Measurements from ENCODE around the gene TEX35.

TEX35 gene

GRCh38 chr1:178540646-178541045 lies 27.7 kb downstream of the TEX35 start:
- POLR2A ChIA-PET (ENCODE audit: low non-redundant PET): no interaction called here
- CTCF ChIA-PET: interaction anchor here (0.7 to 2.3 kb wide), 2 partner anchors 8 to 35 kb away, joined by 6 to 7 read pairs; no protein-coding TSS in a partner anchor
- H3K27ac ChIP-seq: no peak overlapping the region
- DNase-seq (ENCODE audit: low spot score): no peak
- TF ChIP-seq, protein P1, sequence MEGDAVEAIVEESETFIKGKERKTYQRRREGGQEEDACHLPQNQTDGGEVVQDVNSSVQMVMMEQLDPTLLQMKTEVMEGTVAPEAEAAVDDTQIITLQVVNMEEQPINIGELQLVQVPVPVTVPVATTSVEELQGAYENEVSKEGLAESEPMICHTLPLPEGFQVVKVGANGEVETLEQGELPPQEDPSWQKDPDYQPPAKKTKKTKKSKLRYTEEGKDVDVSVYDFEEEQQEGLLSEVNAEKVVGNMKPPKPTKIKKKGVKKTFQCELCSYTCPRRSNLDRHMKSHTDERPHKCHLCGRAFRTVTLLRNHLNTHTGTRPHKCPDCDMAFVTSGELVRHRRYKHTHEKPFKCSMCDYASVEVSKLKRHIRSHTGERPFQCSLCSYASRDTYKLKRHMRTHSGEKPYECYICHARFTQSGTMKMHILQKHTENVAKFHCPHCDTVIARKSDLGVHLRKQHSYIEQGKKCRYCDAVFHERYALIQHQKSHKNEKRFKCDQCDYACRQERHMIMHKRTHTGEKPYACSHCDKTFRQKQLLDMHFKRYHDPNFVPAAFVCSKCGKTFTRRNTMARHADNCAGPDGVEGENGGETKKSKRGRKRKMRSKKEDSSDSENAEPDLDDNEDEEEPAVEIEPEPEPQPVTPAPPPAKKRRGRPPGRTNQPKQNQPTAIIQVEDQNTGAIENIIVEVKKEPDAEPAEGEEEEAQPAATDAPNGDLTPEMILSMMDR (conservative IDR thresholded peaks at IDR 0.05; ENCODE audit: low read depth): no peak

DNA sequence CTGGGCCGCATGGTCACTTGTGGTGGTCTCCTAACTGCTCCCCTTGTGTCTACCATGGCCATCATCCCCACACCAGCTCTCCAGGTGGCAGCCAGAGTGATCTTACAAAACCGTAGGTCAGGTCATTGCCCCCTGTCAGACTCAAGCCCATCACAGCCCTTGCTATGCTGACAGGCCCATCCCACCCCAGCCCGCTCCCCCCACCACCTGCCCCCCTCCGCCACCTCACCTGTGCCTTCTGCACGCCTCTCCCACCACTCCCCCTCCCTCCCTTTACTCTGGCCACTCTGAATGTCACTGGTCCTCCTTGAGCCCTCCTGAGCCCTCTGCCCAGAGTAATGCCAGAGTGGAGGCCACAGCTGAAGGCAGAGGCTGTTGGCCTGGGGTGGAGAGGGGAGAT lies 28.5 kb downstream of the TEX35 start:
- POLR2A ChIA-PET (ENCODE audit: low non-redundant PET): no interaction called here
- TF ChIP-seq, protein P1 (conservative IDR thresholded peaks at IDR 0.05; ENCODE audit: low read depth): no peak
- CTCF ChIA-PET: interaction anchor here (1.3 to 2.5 kb wide), 3 partner anchors 9 to 461 kb away, joined by 6 to 16 read pairs (median 7); no protein-coding TSS in a partner anchor
- no peak for DNase-seq (ENCODE audit: low spot score)
- H3K27ac ChIP-seq: no peak overlapping the region

DNA sequence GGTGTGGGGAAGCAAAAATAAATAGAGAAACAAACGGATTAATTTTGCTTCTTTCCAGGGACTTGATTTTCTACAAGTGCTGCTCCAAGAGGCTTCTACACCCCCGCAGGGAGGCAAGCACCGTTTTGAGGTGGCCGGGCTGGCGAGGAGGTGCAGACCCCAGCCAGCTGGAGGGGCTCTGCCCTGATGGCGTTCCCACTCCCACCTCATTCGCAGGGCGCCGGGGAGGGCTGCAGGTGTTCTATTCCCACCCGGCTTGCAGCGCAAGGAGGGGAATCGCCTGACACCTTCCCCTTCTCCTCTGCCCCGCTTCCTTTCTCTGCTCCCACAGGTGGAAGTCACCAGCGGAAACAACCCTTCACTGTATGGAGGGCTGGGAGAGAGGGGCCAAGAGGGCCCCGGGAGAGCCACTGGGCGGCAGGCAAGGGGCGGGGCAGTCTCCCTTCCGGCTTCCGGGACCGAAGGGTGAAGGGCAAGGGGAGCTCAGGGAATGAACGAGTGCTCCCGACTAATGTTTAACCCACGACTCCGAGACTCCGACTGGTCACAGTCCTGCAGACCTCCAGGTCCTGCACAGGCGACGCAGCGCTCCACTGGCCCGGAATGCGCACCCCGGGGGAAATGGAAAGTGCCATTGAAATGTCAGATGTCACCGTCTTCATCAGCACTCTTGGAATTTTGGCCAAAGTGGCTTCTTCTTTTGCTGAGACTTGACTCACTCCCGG lies 29.1 kb downstream of the TEX35 start:
- ChIA-PET POLR2A (ENCODE audit: low non-redundant PET) (no interaction called here), CTCF (interaction anchor here (0.6 to 2.5 kb wide), 12 partner anchors 10 to 1183 kb away, joined by 3 to 16 read pairs (median 5); partner anchors contain the start of gene RALGPS2)
- TF ChIP-seq, protein P1 (conservative IDR thresholded peaks at IDR 0.05; ENCODE audit: low read depth): no peak
- no peak for DNase-seq (ENCODE audit: low spot score)
- H3K27ac ChIP-seq: peak overlapping the region; percentile 78

GRCh38 chr1:178542554-178543289 lies 29.8 kb downstream of the TEX35 start:
- peak overlapping the region; percentile 78 for H3K27ac ChIP-seq
- DNase-seq (ENCODE audit: low spot score): peak; percentile 83
- POLR2A ChIA-PET (ENCODE audit: low non-redundant PET): interaction anchor here (0.5 kb wide), 1 partner anchor 457 kb away, joined by 3 read pairs; no protein-coding TSS in a partner anchor
- CTCF ChIA-PET: interaction anchor here (0.5 to 2.5 kb wide), 28 partner anchors 10 to 1626 kb away, joined by 3 to 16 read pairs (median 4); partner anchors contain the start of gene RALGPS2
- TF ChIP-seq, protein P1 (conservative IDR thresholded peaks at IDR 0.05; ENCODE audit: low read depth): peak; percentile 97

DNA sequence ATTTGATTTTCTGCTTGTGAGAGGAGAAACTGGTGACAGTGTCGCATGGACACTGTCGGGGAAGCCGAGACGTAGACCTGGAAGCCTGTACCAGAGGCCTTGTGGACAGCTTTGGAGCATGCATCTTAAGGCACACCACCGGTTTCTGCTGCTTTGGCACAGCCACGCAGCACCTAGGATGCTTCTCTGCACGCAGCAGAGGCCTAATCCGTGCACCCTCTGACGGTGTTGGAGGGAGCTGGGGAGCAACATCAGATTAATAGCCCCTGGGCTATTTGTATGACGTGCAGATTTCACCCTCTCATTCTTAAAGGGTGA lies 30.3 kb downstream of the TEX35 start:
- TF ChIP-seq, protein P1 (conservative IDR thresholded peaks at IDR 0.05; ENCODE audit: low read depth): no peak
- POLR2A ChIA-PET (ENCODE audit: low non-redundant PET): no interaction called here

GRCh38 chr1:178544531-178544930 lies 31.6 kb downstream of the TEX35 start:
- peak; percentile 54 for DNase-seq (ENCODE audit: low spot score)
- CTCF ChIA-PET: no interaction called here
- no peak overlapping the region for H3K27ac ChIP-seq
- POLR2A ChIA-PET (ENCODE audit: low non-redundant PET): no interaction called here
- TF ChIP-seq, protein P1 (conservative IDR thresholded peaks at IDR 0.05; ENCODE audit: low read depth): no peak

More for the DNA sequence above, 30.3 kb downstream of the TEX35 start:
- CTCF ChIA-PET: interaction anchor here (0.5 to 2.5 kb wide), 25 partner anchors 13 to 1626 kb away, joined by 3 to 16 read pairs (median 4); partner anchors contain the start of gene RALGPS2
- H3K27ac ChIP-seq: peak overlapping the region; percentile 78
- no peak for DNase-seq (ENCODE audit: low spot score)

Data from RWPE1 (cell line).